GM10266 (cell line): ENCODE results near the gene FILIP1L.
A peak's percentile ranks its signal among the peaks of the same experiment; 100 is the strongest.

Experiments
- DNase-seq: peaks from one replicate; pipeline ENCODE4 v3.0.0; 2012; ENCODE audit errors: extremely low spot score
- TF ChIP-seq, protein P1 (sequence below): IDR thresholded peaks from 2 replicates; pipeline ENCODE4 v1.5.1; 2012; ENCODE audit warnings: mild to moderate bottlenecking, low read depth; ENCODE audit not compliant: control insufficient read depth, insufficient read depth; ENCODE audit errors: missing control alignments

Gene FILIP1L

DNA sequence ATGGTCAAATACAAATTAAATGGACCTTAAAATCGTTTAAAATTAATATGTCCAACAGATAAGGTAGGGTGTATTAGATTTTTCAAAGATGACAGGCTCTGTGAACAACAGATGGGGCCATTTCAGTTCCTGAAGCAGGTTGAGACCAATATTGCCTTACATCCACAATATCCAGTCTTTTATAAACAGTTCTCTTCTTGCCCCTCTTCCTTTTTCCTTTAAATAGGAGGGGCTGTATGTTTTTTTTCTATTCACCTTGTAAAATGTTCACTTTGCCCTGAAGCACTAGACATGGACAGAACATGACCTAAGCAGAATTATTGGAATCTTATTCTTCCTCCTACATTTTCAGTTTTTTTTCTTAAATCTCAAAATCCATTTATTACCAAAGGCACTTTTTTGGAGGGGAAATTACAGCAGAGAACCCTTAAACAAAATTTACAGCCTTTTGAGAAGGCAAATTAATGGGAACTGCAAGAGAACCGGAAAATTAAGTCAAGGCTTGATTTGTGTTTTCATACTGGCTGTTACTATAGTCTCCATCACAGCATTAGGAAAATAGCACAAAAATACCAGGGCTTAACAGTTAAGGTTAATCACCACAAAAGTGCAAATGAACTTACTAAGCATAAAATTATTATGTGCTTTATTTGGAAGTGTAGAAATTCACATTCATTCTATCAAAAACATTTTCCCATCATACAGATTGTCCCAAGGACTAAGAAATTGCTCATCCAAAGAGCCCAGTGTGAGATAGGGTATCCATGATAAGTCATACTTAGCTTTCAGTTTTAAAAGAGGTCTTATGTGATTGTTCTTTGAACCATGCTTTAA lies 240.8 kb downstream of the FILIP1L start:
- no peak for DNase-seq
- TF ChIP-seq, protein P1, sequence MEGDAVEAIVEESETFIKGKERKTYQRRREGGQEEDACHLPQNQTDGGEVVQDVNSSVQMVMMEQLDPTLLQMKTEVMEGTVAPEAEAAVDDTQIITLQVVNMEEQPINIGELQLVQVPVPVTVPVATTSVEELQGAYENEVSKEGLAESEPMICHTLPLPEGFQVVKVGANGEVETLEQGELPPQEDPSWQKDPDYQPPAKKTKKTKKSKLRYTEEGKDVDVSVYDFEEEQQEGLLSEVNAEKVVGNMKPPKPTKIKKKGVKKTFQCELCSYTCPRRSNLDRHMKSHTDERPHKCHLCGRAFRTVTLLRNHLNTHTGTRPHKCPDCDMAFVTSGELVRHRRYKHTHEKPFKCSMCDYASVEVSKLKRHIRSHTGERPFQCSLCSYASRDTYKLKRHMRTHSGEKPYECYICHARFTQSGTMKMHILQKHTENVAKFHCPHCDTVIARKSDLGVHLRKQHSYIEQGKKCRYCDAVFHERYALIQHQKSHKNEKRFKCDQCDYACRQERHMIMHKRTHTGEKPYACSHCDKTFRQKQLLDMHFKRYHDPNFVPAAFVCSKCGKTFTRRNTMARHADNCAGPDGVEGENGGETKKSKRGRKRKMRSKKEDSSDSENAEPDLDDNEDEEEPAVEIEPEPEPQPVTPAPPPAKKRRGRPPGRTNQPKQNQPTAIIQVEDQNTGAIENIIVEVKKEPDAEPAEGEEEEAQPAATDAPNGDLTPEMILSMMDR, result no peak

DNA sequence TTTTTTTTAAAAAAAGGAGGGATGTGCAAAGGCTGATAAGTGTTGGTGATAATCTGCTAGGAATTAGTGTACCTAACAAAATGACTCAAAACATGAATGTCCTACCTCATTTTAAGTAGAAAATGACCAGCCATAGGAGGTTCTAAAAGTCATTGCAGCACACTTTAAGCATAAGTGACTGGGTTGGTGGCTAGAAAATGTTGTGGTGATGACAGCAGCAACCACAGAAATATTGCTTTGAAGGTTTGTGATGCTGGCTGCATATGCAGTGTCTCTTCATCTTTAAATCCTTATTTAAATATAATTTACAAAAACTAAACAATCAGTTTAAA lies 241.4 kb downstream of the FILIP1L start:
- DNase-seq, result peak; percentile 67
- TF ChIP-seq, protein P1, result no peak

DNA sequence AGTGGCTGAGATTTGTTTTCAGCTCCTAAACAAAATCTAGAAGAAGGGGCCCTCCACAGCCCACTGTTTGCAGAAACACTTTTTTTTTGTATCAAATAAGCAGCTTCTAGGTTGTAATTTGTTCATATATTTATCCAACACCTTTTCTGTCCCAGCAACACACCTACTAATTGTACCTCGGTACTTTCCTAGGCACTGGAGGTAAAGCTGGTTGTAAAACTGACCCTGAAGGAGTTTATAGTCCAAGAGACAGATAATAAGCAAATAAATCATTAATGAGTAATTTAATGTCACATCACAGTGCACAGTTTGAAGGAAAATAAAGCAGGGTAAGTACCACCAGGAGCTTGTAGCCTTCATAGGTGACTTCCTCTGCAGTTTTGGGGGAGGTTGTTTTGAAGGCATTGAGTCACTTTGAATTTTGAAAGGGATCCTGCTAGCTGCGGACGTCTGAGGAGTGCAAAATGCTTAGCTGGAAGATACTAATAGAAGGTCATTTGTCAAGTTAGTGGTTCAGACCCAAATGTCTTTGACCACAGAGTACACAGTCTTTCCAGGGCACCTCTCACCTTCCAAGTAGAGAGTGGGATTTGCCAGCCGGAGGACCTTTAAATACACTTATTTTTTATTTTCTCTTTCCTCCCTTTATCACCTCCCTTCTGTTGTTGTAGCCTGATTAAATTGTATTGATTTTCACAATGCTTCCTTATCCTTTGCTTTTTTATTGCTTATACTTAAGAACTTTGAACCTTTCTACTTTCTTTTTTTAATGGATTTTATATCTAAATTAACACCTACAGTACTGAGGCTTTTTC lies 242.9 kb downstream of the FILIP1L start:
- DNase-seq, result no peak
- TF ChIP-seq, protein P1, result no peak

DNA sequence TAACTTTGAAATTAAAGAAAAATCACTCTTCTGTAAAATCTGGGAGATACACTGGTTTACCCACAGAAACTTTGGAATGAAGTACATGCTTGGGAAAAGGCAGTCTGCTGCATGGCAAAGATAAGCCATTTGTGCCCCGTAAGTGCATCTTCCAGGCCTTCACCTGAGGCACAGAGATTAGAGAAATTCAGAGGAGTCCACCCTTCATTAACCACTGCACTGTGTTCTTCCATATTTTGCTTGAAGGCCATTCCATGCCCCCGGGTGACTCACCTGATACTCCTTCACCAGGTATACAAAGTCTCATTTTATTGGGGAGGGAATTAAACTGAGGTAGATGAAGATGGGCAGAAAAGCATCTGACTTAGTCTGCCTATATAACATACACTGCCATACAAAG lies 243.6 kb downstream of the FILIP1L start:
- no peak for DNase-seq
- TF ChIP-seq, protein P1, result no peak

DNA sequence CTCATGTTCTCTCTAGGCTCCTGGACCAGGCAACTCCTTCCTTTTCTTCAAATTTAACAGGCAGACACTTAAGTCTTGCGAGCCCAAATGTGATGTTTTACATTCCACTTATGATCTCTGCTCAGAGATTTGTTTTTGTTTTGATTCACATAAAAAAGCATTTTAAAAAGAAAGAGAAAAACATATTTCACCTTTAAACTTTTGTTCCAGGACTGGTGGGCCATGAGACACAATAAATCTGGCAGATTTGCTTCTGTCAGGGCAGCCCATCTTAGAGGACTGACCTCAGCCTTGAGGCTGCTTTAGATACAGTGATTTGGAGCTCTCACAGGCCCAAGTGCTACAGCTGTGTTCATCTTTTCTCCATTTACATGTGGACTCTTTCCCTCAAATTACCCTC lies 244.7 kb downstream of the FILIP1L start:
- DNase-seq, result no peak
- TF ChIP-seq, protein P1, result no peak

DNA sequence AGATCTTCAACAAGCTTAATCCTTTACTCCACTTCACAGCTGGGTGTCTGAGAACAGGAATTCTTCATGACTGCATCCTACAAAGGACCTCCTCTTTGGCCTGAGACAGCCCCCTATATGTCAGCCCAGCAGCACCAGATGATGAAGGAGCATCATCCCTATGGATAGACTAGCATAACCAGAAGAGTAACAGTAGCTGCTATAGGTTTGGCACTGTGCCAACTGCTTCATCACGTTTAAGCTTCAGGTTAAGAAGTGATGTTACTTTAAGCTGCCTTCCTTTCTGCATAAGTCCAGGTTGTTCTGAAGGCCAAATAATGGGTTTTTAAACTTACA lies 246.0 kb downstream of the FILIP1L start:
- TF ChIP-seq, protein P1, result no peak
- no peak for DNase-seq
